Measurements from ENCODE around the gene UNC13C.

- TF ChIP-seq POLR2A (IDR thresholded peaks at IDR 0.05), result no peak
- no peak for TF ChIP-seq CTCF (IDR thresholded peaks at IDR 0.05)
- TF ChIP-seq POLR2AphosphoS5 (IDR thresholded peaks at IDR 0.05; ENCODE audit: insufficient read depth in 1 of 2, low read depth in 1 of 2), result no peak
Measured at GRCh38 chr15:54033869-54034458, 55.7 kb downstream of the UNC13C start.

All from vagina (tissue), 2 donors.